SK-N-SH (cell line): ENCODE measurements around the gene SETBP1. TPM values are rescaled to one million over a fixed set of nuclear protein-coding genes. Genes with fewer than 3 reads are reported as not detected.
A peak's percentile ranks its signal among the peaks of the same experiment; 100 is the strongest.

Experiments
- CTCF ChIA-PET: fragments of 300-600, 350-600 bp; formaldehyde crosslinking; extraction: SDS; loops from one replicate; lab custom pipeline; 2021; lab: Yijun Ruan, JAX
- POLR2A ChIA-PET: fragments of 350-600 bp; sonication (Branson Sonifier 250); formaldehyde crosslinking; extraction: SDS; loops from one replicate; lab custom pipeline; 2020; ENCODE audit warnings: antibody characterized with exemption, inconsistent platforms; lab: Yijun Ruan, JAX
- DNase-seq: peaks from one replicate; pipeline ENCODE4 v3.0.0; 2012
- H2AFZ ChIP-seq: fragments of 200-600 bp; sonication (generic); 2 replicates; pipeline ENCODE4 v1.8.1; 2016; ENCODE audit warnings: antibody characterized with exemption, mild to moderate bottlenecking, low read depth
- H3F3A ChIP-seq: fragments of 200-600 bp; sonication (generic); replicated peaks from 2 replicates; pipeline ENCODE3; 2016; ENCODE audit warnings: antibody characterized with exemption, mild to moderate bottlenecking; ENCODE audit not compliant: insufficient read depth
- H3K27ac ChIP-seq, 2 experiments: fragments of 200-500 bp in 1 of 2; fragments of 200-600 bp in 1 of 2; sonication (Bioruptor generic) in 1 of 2; sonication (generic), shearing (Covaris generic) in 1 of 2; 2 replicates each; pipeline versions ENCODE4 v1.5.1 to v1.6.1; 2014 to 2016; ENCODE audit warnings: low read depth in 2 of 2, inconsistent platforms in 1 of 2, low read length in 1 of 2, mild to moderate bottlenecking in 1 of 2, mixed read lengths in 1 of 2
- H3K27me3 ChIP-seq: fragments of 200-600 bp; sonication (generic), shearing (Covaris generic); 2 replicates; pipeline ENCODE4 v1.6.1; 2016; ENCODE audit warnings: mixed run types; ENCODE audit not compliant: insufficient read depth
- H3K36me3 ChIP-seq, 2 experiments: fragments of 200-500 bp in 1 of 2; fragments of 200-600 bp in 1 of 2; sonication (Bioruptor generic) in 1 of 2; sonication (generic) in 1 of 2; replicated peaks in 1 of 2; 2 replicates each; pipeline versions ENCODE3 to v1.5.1; 2014 to 2016; ENCODE audit warnings: low read length in 1 of 2, mild to moderate bottlenecking in 1 of 2; ENCODE audit not compliant: insufficient read depth in 2 of 2, control insufficient read depth in 1 of 2
- H3K4me1 ChIP-seq, 2 experiments: fragments of 200-500 bp in 1 of 2; fragments of 200-600 bp in 1 of 2; sonication (Bioruptor generic) in 1 of 2; sonication (generic), shearing (Covaris generic) in 1 of 2; 2 replicates each; pipeline versions ENCODE4 v1.5.1 to v1.6.1; 2014 to 2016; ENCODE audit warnings: low read depth in 1 of 2, low read length in 1 of 2, mixed run types in 1 of 2; ENCODE audit not compliant: insufficient read depth in 2 of 2, control insufficient read depth in 1 of 2
- H3K4me2 ChIP-seq: fragments of 200-600 bp; sonication (generic), shearing (Covaris generic); 2 replicates; pipeline ENCODE4 v1.6.1; 2017; ENCODE audit warnings: mixed run types
- H3K4me3 ChIP-seq, 2 experiments: fragments of 200-500 bp in 1 of 2; fragments of 200-600 bp in 1 of 2; sonication (Bioruptor generic) in 1 of 2; sonication (generic), shearing (Covaris generic) in 1 of 2; 2 replicates each; pipeline versions ENCODE4 v1.5.1 to v1.8.1; 2014 to 2016; ENCODE audit warnings: low read depth in 2 of 2, inconsistent platforms in 1 of 2, low read length in 1 of 2, mild to moderate bottlenecking in 1 of 2, mixed read lengths in 1 of 2, moderate library complexity in 1 of 2
- H3K79me2 ChIP-seq: fragments of 200-600 bp; sonication (generic); 2 replicates; pipeline ENCODE4 v1.8.1; 2017; ENCODE audit warnings: mild to moderate bottlenecking; ENCODE audit not compliant: insufficient read depth
- H3K9ac ChIP-seq: fragments of 200-600 bp; sonication (generic); 2 replicates; pipeline ENCODE4 v1.6.1; 2017; ENCODE audit warnings: mixed run types
- H3K9me2 ChIP-seq: fragments of 200-600 bp; sonication (generic); 2 replicates; pipeline ENCODE4 v1.6.1; 2017; ENCODE audit warnings: mixed run types
- H3K9me3 ChIP-seq: fragments of 200-600 bp; sonication (generic); 2 replicates; pipeline ENCODE4 v1.6.1; 2017; ENCODE audit warnings: mixed run types, mild to moderate bottlenecking, moderate library complexity
- H4K20me1 ChIP-seq: fragments of 200-600 bp; sonication (generic); 2 replicates; pipeline ENCODE4 v1.6.1; 2017; ENCODE audit warnings: mild to moderate bottlenecking, mixed run types; ENCODE audit not compliant: insufficient read depth
- IRF3 ChIP-seq: fragments of 150-350 bp; IDR thresholded peaks from 2 replicates; pipeline ENCODE4 v1.6.1; 2016; ENCODE audit warnings: mild to moderate bottlenecking, low read depth, low read length
- JUND ChIP-seq: IDR thresholded peaks from 2 replicates; pipeline ENCODE4 v1.4.0; 2012
- NRF1 ChIP-seq: IDR thresholded peaks from 2 replicates; pipeline ENCODE4 v1.6.1; 2012; ENCODE audit warnings: low read depth, mild to moderate bottlenecking, low read length
- RAD21 ChIP-seq: IDR thresholded peaks from 2 replicates; pipeline ENCODE4 v1.6.1; 2012; ENCODE audit warnings: mild to moderate bottlenecking, low read length
- REST ChIP-seq: IDR thresholded peaks from 2 replicates; pipeline ENCODE4 v1.6.1; 2012; ENCODE audit warnings: mild to moderate bottlenecking, low read depth, low read length, moderate library complexity
- RXRA ChIP-seq: IDR thresholded peaks from 2 replicates; pipeline ENCODE4 v1.4.0; 2012; ENCODE audit warnings: low read depth, mild to moderate bottlenecking, borderline replicate concordance
- SMC3 ChIP-seq: IDR thresholded peaks from 2 replicates; pipeline ENCODE4 v1.6.1; 2012; ENCODE audit warnings: low read depth, low read length, improper control_type of control experiment
- TCF12 ChIP-seq: IDR thresholded peaks from 2 replicates; pipeline ENCODE4 v1.4.0; 2012
- ZBTB33 ChIP-seq: IDR thresholded peaks from 2 replicates; pipeline ENCODE4 v1.4.0; 2012; ENCODE audit warnings: low read depth, borderline replicate concordance
- WGBS: methylation state at CpG from one replicate; pipeline ENCODE4 v1.1.6; 2017; ENCODE audit warnings: low lambda C conversion rate; 5-methylcytosine and 5-hydroxymethylcytosine counted together
- polyA plus RNA-seq, 3 experiments: library from polyadenylated mRNA; depleted of rRNA; stranded (reverse); fragments of >200 nt; gene quantifications; 2 replicates each; pipeline ENCODE4 v1.2.3, GENCODE V29; 2012

Gene SETBP1
- polyA plus RNA-seq, 1 of the 3 experiments (the other 2 are of a cell fraction): 3.0 TPM

DNA sequence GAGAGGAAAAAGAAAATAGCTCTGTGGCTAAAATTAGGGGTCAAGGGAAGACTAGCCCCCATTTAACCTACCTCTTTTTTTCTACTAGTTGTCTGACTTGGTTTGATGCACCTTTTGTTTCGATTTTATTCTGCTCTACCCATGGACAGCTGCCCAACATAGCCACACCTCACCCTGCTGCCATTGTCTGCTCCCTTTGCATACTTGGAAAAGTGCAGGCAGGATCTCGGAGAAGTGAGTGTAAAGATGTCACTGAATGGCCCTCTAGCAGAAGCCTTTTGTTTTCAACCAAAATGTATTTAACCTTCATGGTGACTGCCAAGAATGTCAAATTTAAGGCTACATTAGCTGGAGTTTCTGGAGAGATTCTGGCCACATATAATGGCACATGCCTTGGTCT, 62.9 kb downstream of the SETBP1 start:
- H3K4me1 ChIP-seq: peaks cover 9 to 44% of the 10 kb centered on the region in 2 experiments; a peak in 3 of 4 replicates
- TF ChIP-seq REST (no peak), IRF3 (no peak), TCF12 (no peak), JUND (no peak), RXRA (no peak), ZBTB33 (no peak), NRF1 (no peak), RAD21 (no peak), SMC3 (no peak)
- TF ChIP-seq, all 33 proteins: peak for 0
- Histone ChIP-seq H4K20me1 (no peaks in the 10 kb centered on the region), H3K4me2 (no peak overlapping the region), H3K4me3 (no peak overlapping the region), H3K27ac (peak overlapping the region in 1 of 2 experiments; percentile 84; a peak in 2 of 4 replicates), H3K9ac (no peak overlapping the region), H3K79me2 (no peaks in the 10 kb centered on the region), H3K9me3 (no peaks in the 10 kb centered on the region), H3F3A (no peaks in the 10 kb centered on the region), H3K27me3 (no peaks in the 10 kb centered on the region), H3K36me3 (no peaks in the 10 kb centered on the region), H2AFZ (no peak overlapping the region), H3K9me2 (no peaks in the 10 kb centered on the region)
- POLR2A ChIA-PET: interaction anchor here (0.8 kb wide), 1 partner anchor 60 kb away, joined by 3 read pairs; no protein-coding TSS in a partner anchor
- CTCF ChIA-PET: interaction anchor here (0.6 to 1.4 kb wide), 6 partner anchors 17 to 799 kb away, joined by 3 to 5 read pairs (median 4); partner anchors contain the start of gene SETBP1
- peak; percentile 10 for DNase-seq
- 65% methylated on average over 2 of the region's 2 CpGs for WGBS
